WTC11 (cell line): ENCODE data around the gene STYXL2.

Source experiments
- CTCF ChIP-seq: fragments of 200-600 bp; IDR thresholded peaks from 2 replicates; pipeline ENCODE4 v1.8.0; 2022; ENCODE audit warnings: antibody characterized with exemption
- IRF2 ChIP-seq: sonication (generic); formaldehyde crosslinking; IDR thresholded peaks from 2 replicates; pipeline ENCODE4 v1.8.0; 2022; ENCODE audit warnings: low read depth, missing genetic modification reagents, borderline replicate concordance
- MAX ChIP-seq: sonication (generic); formaldehyde crosslinking; IDR thresholded peaks from 2 replicates; pipeline ENCODE4 v1.8.0; 2022; ENCODE audit warnings: mild to moderate bottlenecking, missing genetic modification reagents
- NR3C1 ChIP-seq: sonication (generic); formaldehyde crosslinking; conservative IDR thresholded peaks from 2 replicates; pipeline ENCODE4 v1.8.1; 2023; ENCODE audit warnings: low read depth, mild to moderate bottlenecking, missing genetic modification reagents
- SMAD4 ChIP-seq: sonication (generic); formaldehyde crosslinking; IDR thresholded peaks from 2 replicates; pipeline ENCODE4 v1.8.0; 2022; ENCODE audit warnings: mild to moderate bottlenecking, missing genetic modification reagents
- SP1 ChIP-seq: sonication (generic); formaldehyde crosslinking; conservative IDR thresholded peaks from 2 replicates; pipeline ENCODE4 v1.8.1; 2022; ENCODE audit warnings: missing genetic modification reagents
- TEAD4 ChIP-seq: sonication (generic); formaldehyde crosslinking; IDR thresholded peaks from 2 replicates; pipeline ENCODE4 v1.8.0; 2022; ENCODE audit warnings: mild to moderate bottlenecking, missing genetic modification reagents
- ZBTB21 ChIP-seq: sonication (generic); formaldehyde crosslinking; IDR thresholded peaks from 2 replicates; pipeline ENCODE4 v1.8.1; 2023; ENCODE audit warnings: mild to moderate bottlenecking, missing genetic modification reagents, borderline replicate concordance
- ZNF532 ChIP-seq: fragments of 250-450 bp; sonication (Bioruptor Pico); IDR thresholded peaks from 2 replicates; pipeline ENCODE4 v1.9.0; 2021; ENCODE audit warnings: mild to moderate bottlenecking, borderline replicate concordance
- TF ChIP-seq, protein P1 (sequence below): sonication (generic); formaldehyde crosslinking; IDR thresholded peaks from 2 replicates; pipeline ENCODE4 v1.8.0; 2022; ENCODE audit warnings: mild to moderate bottlenecking, missing genetic modification reagents
- TF ChIP-seq, protein P2 (sequence below): sonication (generic); formaldehyde crosslinking; IDR thresholded peaks from 2 replicates; pipeline ENCODE4 v1.8.0; 2023; ENCODE audit warnings: missing genetic modification reagents
- TF ChIP-seq, protein P3 (sequence below): sonication (generic); formaldehyde crosslinking; IDR thresholded peaks from 2 replicates; pipeline ENCODE4 v1.8.1; 2023; ENCODE audit warnings: mild to moderate bottlenecking, moderate library complexity, missing genetic modification reagents

DNA sequence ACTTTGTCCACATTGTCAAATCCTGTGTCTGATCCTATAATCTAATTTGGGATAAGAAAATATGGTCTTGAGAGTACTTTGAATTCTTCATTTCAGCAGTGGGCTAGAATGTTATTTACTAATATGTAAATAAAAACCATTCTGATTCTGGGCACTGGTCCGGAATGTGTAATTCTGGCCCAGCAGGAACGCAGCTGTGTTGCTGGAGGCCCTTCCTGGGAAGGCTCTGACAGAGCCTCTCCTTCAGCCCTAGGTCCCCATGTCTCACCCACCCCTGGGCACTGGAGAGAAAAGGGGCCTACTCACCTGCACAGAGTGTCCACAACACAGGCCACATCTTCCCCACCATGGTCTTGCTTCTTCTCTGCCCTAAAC lies 3.9 kb upstream of the STYXL2 start:
- TF ChIP-seq CTCF (no peak), SMAD4 (CRISPR knock-in tag) (no peak), IRF2 (no peak), ZNF532 (no peak), ZBTB21 (no peak), TEAD4 (CRISPR knock-in tag) (no peak), MAX (CRISPR knock-in tag) (no peak), SP1 (CRISPR knock-in tag) (no peak), NR3C1 (CRISPR knock-in tag) (no peak)
- TF ChIP-seq, protein P1, sequence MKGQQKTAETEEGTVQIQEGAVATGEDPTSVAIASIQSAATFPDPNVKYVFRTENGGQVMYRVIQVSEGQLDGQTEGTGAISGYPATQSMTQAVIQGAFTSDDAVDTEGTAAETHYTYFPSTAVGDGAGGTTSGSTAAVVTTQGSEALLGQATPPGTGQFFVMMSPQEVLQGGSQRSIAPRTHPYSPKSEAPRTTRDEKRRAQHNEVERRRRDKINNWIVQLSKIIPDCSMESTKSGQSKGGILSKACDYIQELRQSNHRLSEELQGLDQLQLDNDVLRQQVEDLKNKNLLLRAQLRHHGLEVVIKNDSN (CRISPR knock-in tag), result no peak
- TF ChIP-seq, protein P2, sequence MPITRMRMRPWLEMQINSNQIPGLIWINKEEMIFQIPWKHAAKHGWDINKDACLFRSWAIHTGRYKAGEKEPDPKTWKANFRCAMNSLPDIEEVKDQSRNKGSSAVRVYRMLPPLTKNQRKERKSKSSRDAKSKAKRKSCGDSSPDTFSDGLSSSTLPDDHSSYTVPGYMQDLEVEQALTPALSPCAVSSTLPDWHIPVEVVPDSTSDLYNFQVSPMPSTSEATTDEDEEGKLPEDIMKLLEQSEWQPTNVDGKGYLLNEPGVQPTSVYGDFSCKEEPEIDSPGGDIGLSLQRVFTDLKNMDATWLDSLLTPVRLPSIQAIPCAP (CRISPR knock-in tag), result no peak
- TF ChIP-seq, protein P3, sequence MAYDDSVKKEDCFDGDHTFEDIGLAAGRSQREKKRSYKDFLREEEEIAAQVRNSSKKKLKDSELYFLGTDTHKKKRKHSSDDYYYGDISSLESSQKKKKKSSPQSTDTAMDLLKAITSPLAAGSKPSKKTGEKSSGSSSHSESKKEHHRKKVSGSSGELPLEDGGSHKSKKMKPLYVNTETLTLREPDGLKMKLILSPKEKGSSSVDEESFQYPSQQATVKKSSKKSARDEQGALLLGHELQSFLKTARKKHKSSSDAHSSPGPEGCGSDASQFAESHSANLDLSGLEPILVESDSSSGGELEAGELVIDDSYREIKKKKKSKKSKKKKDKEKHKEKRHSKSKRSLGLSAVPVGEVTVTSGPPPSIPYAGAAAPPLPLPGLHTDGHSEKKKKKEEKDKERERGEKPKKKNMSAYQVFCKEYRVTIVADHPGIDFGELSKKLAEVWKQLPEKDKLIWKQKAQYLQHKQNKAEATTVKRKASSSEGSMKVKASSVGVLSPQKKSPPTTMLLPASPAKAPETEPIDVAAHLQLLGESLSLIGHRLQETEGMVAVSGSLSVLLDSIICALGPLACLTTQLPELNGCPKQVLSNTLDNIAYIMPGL (CRISPR knock-in tag), result no peak
